DND-41 (cell line): ENCODE results near the gene SDHAF3.

Experiments used
- ATAC-seq: fragments of 200-7000 bp; cut with Tn5 transposase; 3 replicates; pipeline ENCODE4 v1.9.1; 2021; ENCODE audit warnings: low read depth; ENCODE audit not compliant: insufficient read depth
- DNase-seq: peaks from one replicate; pipeline ENCODE4 v3.0.0-alpha.2; 2020
- H2AFZ ChIP-seq: 2 replicates; pipeline ENCODE4 v1.6.0; 2012; ENCODE audit warnings: low read depth, low read length
- H3K27ac ChIP-seq: 2 replicates; pipeline ENCODE4 v1.5.1; 2012; ENCODE audit warnings: low read length, inconsistent platforms
- H3K27me3 ChIP-seq: fragments of 200-600 bp; sonication (generic); 2 replicates; pipeline ENCODE4 v1.6.0; 2012; ENCODE audit warnings: low read length, mild to moderate bottlenecking, inconsistent platforms; ENCODE audit not compliant: insufficient read depth, poor library complexity
- H3K36me3 ChIP-seq: 2 replicates; pipeline ENCODE4 v1.5.1; 2012; ENCODE audit warnings: low read length, inconsistent platforms; ENCODE audit not compliant: insufficient read depth
- H3K4me1 ChIP-seq: 2 replicates; pipeline ENCODE4 v1.5.1; 2012; ENCODE audit warnings: mild to moderate bottlenecking, low read length; ENCODE audit not compliant: insufficient read depth
- H3K4me2 ChIP-seq: 2 replicates; pipeline ENCODE4 v1.6.0; 2012; ENCODE audit warnings: mild to moderate bottlenecking, moderate library complexity, low read length, inconsistent platforms; ENCODE audit not compliant: insufficient read depth
- H3K4me3 ChIP-seq, 2 experiments: fragments of 200-600 bp in 1 of 2; shearing (Covaris generic) in 1 of 2; 2 replicates each; pipeline ENCODE4 v1.5.1; 2012 to 2016; ENCODE audit warnings: inconsistent platforms in 2 of 2, low read length in 2 of 2, mild to moderate bottlenecking in 2 of 2, low read depth in 1 of 2, moderate library complexity in 1 of 2
- H3K79me2 ChIP-seq: 2 replicates; pipeline ENCODE4 v1.6.0; 2012; ENCODE audit warnings: low read length, inconsistent platforms; ENCODE audit not compliant: insufficient read depth
- H3K9ac ChIP-seq: 2 replicates; pipeline ENCODE4 v1.6.0; 2012; ENCODE audit warnings: low read depth, mild to moderate bottlenecking, inconsistent platforms, low read length, moderate library complexity
- H3K9me3 ChIP-seq: 2 replicates; pipeline ENCODE4 v1.5.1; 2012; ENCODE audit warnings: low read length, moderate library complexity, mild to moderate bottlenecking, inconsistent platforms; ENCODE audit not compliant: insufficient read depth, severe bottlenecking
- H4K20me1 ChIP-seq: 2 replicates; pipeline ENCODE4 v1.6.0; 2012; ENCODE audit warnings: low read length; ENCODE audit not compliant: insufficient read depth
- EZH2 ChIP-seq: IDR thresholded peaks from 3 replicates; pipeline ENCODE4 v1.6.1; 2012; ENCODE audit warnings: borderline replicate concordance, low read depth, mild to moderate bottlenecking, moderate library complexity, low read length, inconsistent platforms; ENCODE audit not compliant: severe bottlenecking
- TF ChIP-seq, protein P1 (sequence below): IDR thresholded peaks from 2 replicates; pipeline ENCODE4 v1.5.1; 2012; ENCODE audit warnings: borderline replicate concordance, low read length, moderate library complexity, mild to moderate bottlenecking; ENCODE audit not compliant: poor library complexity, severe bottlenecking; ENCODE audit errors: extremely low read depth

The SDHAF3 gene

DNA sequence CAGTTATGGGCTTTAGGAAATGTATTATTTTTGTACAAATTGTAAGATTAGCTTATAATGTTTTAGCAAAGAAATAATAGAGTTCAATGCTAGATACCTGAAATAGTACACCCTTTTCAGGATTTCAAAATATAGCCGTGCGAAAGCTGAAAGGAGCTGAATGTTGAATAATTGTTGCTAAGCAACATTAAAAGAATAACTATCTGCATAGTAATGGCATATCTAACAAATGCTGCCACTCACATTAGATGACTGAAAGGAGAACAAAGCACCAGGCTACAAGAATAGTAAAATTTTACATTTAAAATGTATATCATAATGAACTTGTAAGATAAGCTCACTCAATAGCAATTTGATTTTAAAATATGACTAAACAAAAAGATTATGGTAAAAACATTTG is 82.5 kb downstream of the SDHAF3 start:
- H3K9ac ChIP-seq: no peak overlapping the region
- no peak for DNase-seq
- no peak overlapping the region for H3K4me2 ChIP-seq
- no peaks in the 10 kb centered on the region for H4K20me1 ChIP-seq
- no peaks in the 10 kb centered on the region for H3K4me1 ChIP-seq
- H3K27ac ChIP-seq: no peak overlapping the region
- TF ChIP-seq EZH2: no peak
- TF ChIP-seq, protein P1, sequence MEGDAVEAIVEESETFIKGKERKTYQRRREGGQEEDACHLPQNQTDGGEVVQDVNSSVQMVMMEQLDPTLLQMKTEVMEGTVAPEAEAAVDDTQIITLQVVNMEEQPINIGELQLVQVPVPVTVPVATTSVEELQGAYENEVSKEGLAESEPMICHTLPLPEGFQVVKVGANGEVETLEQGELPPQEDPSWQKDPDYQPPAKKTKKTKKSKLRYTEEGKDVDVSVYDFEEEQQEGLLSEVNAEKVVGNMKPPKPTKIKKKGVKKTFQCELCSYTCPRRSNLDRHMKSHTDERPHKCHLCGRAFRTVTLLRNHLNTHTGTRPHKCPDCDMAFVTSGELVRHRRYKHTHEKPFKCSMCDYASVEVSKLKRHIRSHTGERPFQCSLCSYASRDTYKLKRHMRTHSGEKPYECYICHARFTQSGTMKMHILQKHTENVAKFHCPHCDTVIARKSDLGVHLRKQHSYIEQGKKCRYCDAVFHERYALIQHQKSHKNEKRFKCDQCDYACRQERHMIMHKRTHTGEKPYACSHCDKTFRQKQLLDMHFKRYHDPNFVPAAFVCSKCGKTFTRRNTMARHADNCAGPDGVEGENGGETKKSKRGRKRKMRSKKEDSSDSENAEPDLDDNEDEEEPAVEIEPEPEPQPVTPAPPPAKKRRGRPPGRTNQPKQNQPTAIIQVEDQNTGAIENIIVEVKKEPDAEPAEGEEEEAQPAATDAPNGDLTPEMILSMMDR: no peak
- no peak for ATAC-seq
- H3K79me2 ChIP-seq: no peaks in the 10 kb centered on the region
- H3K4me3 ChIP-seq: no peak overlapping the region
- H3K27me3 ChIP-seq: no peaks in the 10 kb centered on the region
- no peak overlapping the region for H2AFZ ChIP-seq
- no peaks in the 10 kb centered on the region for H3K9me3 ChIP-seq
- H3K36me3 ChIP-seq: no peaks in the 10 kb centered on the region

DNA sequence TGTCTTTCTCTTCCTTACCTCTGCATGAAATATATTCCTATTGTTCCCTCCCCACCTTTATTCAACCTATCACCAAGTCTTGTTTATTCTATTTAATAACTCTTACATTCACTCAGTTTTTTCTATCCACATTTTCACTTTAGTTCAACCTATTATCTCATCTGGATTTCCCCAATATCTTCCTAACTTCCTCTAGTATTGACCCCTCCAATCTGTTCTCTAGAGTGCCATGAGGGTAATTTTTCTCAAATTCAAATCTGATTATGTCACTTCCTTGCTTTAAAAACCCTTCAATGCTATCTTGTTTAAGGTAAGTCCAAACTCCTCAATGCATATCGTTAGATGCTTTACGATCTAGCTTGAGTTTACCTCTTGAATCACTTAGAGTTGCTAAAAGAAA is 86.5 kb downstream of the SDHAF3 start:
- Histone ChIP-seq H3K4me1 (no peaks in the 10 kb centered on the region), H3K4me3 (no peak overlapping the region), H3K36me3 (no peaks in the 10 kb centered on the region), H3K27me3 (no peaks in the 10 kb centered on the region), H4K20me1 (no peaks in the 10 kb centered on the region), H3K79me2 (no peaks in the 10 kb centered on the region), H3K27ac (no peak overlapping the region), H2AFZ (no peak overlapping the region), H3K4me2 (no peak overlapping the region), H3K9me3 (no peaks in the 10 kb centered on the region), H3K9ac (no peak overlapping the region)
- DNase-seq (no peak), ATAC-seq (no peak)
- TF ChIP-seq, protein P1: no peak
- TF ChIP-seq EZH2: no peak

DNA sequence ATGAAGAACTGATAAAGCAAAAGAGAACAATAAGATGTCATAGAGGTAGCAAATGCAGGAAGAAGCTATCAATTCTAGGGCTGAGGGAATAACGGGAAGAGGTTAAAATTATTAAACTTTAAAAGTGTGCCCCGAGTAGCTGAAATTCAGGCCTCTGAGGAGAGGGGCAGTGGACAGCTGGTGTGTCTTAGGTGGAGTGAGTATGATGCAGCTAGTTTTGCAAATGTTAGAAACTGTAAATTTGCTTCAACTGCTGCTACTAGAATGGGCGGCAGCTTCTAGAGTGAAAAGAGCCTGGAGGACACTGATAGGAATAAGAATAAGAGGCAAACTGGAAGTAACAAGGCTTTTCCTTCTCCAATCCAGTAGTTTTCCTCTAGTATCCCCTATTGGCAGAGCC is 87.3 kb downstream of the SDHAF3 start:
- Histone ChIP-seq H3K36me3 (no peaks in the 10 kb centered on the region), H4K20me1 (no peaks in the 10 kb centered on the region), H3K4me2 (no peak overlapping the region), H3K79me2 (no peaks in the 10 kb centered on the region), H2AFZ (no peak overlapping the region), H3K9ac (no peak overlapping the region), H3K27me3 (no peaks in the 10 kb centered on the region), H3K4me1 (no peaks in the 10 kb centered on the region), H3K27ac (no peak overlapping the region), H3K9me3 (no peaks in the 10 kb centered on the region), H3K4me3 (no peak overlapping the region)
- DNase-seq (no peak), ATAC-seq (no peak)
- no peak for TF ChIP-seq EZH2
- TF ChIP-seq, protein P1: no peak

DNA sequence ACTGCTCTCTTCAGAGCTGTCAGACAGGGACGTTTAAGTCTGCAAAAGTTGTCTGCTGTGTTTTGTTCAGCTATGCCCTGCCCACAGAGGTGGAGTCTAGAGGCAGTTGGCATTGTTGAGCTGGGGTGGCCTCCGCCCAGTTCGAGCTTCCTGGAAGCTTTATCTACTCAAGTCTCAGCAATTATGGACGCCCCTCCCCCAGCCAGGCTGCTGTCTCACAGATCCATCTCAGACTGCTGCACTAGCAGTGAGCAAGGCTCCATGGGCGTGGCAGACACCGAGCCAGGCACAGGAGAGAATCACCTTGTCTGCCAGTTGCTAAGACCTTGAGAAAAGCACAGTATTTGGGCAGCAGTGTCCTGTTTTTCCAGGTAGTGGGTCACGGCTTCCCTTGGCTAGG is 98.1 kb downstream of the SDHAF3 start:
- no peak overlapping the region for H3K4me2 ChIP-seq
- H2AFZ ChIP-seq: no peak overlapping the region
- no peaks in the 10 kb centered on the region for H3K4me1 ChIP-seq
- no peaks in the 10 kb centered on the region for H3K79me2 ChIP-seq
- H3K27me3 ChIP-seq: no peaks in the 10 kb centered on the region
- H3K9me3 ChIP-seq: no peaks in the 10 kb centered on the region
- H3K36me3 ChIP-seq: no peaks in the 10 kb centered on the region
- H3K27ac ChIP-seq: no peak overlapping the region
- no peak overlapping the region for H3K4me3 ChIP-seq
- TF ChIP-seq, protein P1: no peak
- TF ChIP-seq EZH2: no peak
- H3K9ac ChIP-seq: no peak overlapping the region
- no peak for ATAC-seq
- H4K20me1 ChIP-seq: no peaks in the 10 kb centered on the region
- DNase-seq: no peak
